Brain microvascular endothelial cell (primary cell): ENCODE measurements around the gene HK1.

Experiments
- DNase-seq: peaks from one replicate; pipeline ENCODE4 v3.0.0-alpha.2; 2020
- H3K27ac ChIP-seq: fragments of 250-450 bp; sonication (Bioruptor Pico); 2 replicates; pipeline ENCODE4 v1.5.1; 2020; ENCODE audit warnings: mild to moderate bottlenecking, moderate library complexity
- H3K27me3 ChIP-seq: fragments of 250-450 bp; sonication (Bioruptor Pico); replicated peaks from 2 replicates; pipeline ENCODE4 v1.5.1; 2020; ENCODE audit warnings: mild to moderate bottlenecking
- H3K36me3 ChIP-seq: fragments of 250-450 bp; sonication (Bioruptor Pico); replicated peaks from 2 replicates; pipeline ENCODE4 v1.5.1; 2020; ENCODE audit warnings: mild to moderate bottlenecking
- H3K4me3 ChIP-seq: 2 replicates; pipeline ENCODE4 v1.5.1; 2011; ENCODE audit warnings: low read depth, mild to moderate bottlenecking, control low read depth, low read length, moderate library complexity
- in situ Hi-C: cut with HindIII; loops from 2 replicates; pipeline ENCODE4 v1.10.0; 2017; ENCODE audit warnings: low sequenced_read_pairs, low pct_ligation_motif_present
- TF ChIP-seq, protein P1 (sequence below): IDR thresholded peaks from 2 replicates; pipeline ENCODE4 v1.5.1; 2011; ENCODE audit warnings: low read depth, mild to moderate bottlenecking, moderate library complexity, low read length, control low read depth, inconsistent platforms; ENCODE audit errors: missing control alignments

HK1 gene

DNA sequence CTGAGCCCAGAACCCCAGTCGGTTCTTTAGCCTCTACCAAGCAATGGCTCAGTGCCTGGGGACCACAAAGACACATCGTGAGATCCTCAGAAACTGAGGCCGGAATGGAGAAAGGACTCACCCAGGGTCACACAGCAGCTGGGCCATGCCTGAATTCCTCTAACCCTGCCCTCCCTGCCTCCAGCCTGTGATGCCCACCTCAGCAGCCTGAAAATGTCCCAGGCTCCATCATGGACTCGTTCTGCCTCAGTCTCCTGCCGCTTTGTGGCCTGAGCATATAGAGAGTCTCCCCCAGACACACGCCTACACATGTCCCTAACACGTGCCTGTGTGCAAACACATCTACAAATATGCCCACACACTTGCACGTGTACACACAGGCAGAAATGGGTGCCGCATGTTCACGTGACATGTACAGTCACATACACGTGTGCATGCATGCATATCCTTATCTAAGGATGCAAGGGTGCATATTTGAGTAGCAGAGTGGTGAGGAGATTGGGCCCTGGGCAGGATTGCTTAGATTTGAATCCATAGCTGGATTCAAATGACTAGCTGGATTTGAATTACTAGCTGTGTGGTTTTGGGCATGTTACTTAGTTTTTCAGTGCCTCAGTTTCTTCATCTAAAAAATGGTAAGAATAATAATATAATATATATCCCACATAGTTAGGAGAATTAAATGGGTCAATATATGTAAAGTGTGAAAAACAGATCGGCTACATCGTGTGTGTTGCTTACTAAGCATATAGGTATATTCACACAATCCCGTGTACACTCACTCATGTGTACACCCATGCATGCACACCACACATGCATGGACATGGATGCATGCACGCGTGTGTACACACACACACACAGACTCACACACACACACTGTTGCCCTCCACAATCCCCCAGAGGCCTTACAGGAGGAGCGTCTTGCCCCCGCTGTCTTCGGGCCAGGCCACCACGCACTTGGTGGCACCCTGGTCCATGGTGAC, 136.0 kb downstream of the HK1 start:
- TF ChIP-seq, protein P1, sequence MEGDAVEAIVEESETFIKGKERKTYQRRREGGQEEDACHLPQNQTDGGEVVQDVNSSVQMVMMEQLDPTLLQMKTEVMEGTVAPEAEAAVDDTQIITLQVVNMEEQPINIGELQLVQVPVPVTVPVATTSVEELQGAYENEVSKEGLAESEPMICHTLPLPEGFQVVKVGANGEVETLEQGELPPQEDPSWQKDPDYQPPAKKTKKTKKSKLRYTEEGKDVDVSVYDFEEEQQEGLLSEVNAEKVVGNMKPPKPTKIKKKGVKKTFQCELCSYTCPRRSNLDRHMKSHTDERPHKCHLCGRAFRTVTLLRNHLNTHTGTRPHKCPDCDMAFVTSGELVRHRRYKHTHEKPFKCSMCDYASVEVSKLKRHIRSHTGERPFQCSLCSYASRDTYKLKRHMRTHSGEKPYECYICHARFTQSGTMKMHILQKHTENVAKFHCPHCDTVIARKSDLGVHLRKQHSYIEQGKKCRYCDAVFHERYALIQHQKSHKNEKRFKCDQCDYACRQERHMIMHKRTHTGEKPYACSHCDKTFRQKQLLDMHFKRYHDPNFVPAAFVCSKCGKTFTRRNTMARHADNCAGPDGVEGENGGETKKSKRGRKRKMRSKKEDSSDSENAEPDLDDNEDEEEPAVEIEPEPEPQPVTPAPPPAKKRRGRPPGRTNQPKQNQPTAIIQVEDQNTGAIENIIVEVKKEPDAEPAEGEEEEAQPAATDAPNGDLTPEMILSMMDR: no peak
- no peaks in the 10 kb centered on the region for H3K36me3 ChIP-seq
- H3K27ac ChIP-seq: no peak overlapping the region
- H3K27me3 ChIP-seq: no peaks in the 10 kb centered on the region
- DNase-seq: no peak
- in situ Hi-C loops: no loop called here
- H3K4me3 ChIP-seq: no peak overlapping the region

DNA sequence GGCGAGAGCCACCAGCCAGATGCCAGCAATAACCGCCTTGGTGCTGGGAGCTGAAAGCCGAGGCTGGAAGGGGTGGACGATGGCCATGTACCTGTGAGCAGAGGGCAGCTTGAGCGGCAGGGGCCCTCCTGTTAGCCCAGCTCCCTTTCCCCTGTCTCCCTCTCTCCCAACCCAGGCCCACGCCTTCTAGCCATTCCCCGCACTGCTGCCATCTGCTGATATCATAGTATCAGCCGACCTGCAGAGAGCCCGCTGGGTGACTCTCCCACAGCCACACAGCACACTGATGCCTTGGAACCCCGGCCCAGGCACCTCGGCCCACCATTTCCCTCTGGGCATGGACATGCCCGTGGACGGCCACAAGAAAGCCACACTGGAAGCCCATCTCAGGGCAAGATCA, 136.8 kb downstream of the HK1 start:
- in situ Hi-C loops: no loop called here
- no peak for DNase-seq
- Histone ChIP-seq H3K36me3 (no peaks in the 10 kb centered on the region), H3K27me3 (no peaks in the 10 kb centered on the region), H3K27ac (no peak overlapping the region), H3K4me3 (no peak overlapping the region)
- TF ChIP-seq, protein P1: no peak

DNA sequence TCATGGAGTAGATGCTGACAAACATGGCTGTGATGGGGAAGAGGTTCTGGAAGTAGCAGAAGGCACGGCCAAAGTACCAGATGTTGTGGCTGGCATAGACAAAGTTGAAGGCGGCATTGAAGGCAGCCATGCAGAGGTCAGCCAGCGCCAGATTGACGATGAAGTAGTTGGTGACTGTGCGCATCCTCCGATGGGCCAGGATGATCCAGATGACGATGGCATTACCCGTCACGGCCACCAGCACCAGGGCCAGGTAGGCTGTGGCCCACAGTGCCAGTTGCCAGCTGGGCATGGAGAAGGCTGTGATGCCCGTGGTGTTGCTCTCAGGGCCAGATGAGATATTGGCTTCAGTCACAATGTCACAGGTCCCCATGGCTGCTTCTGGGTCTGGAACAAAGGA, 137.7 kb downstream of the HK1 start:
- H3K27me3 ChIP-seq: no peaks in the 10 kb centered on the region
- H3K36me3 ChIP-seq: no peaks in the 10 kb centered on the region
- H3K27ac ChIP-seq: no peak overlapping the region
- TF ChIP-seq, protein P1: no peak
- H3K4me3 ChIP-seq: no peak overlapping the region
- in situ Hi-C loops: no loop called here
- DNase-seq: no peak

DNA sequence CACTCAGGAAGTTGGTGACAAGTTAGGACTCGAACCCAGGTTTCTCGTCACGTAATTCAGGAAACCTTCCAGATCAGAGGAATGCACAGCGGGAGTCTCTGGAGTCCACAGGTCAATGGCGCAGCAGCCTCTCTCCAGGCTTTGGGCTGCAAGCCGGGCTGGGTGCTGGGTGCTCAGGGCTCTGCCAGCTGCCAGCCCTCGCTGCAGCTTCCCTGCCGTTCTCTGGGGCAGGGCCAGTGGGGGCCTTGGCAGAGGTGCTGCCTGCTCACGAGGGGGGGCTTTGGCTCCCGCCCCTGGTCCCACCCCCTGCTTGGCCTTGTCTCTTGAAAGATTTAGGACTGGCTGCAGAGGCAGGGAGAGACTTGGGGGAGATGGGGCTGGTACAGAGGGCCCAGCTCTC, 138.4 kb downstream of the HK1 start, which contains the start of gene TACR2:
Gene TACR2 (minus strand): TSS at position 224 of the 400 bp plus-strand sequence. CDS start 595 bp downstream, outside the sequence.
- TF ChIP-seq, protein P1: no peak

DNA sequence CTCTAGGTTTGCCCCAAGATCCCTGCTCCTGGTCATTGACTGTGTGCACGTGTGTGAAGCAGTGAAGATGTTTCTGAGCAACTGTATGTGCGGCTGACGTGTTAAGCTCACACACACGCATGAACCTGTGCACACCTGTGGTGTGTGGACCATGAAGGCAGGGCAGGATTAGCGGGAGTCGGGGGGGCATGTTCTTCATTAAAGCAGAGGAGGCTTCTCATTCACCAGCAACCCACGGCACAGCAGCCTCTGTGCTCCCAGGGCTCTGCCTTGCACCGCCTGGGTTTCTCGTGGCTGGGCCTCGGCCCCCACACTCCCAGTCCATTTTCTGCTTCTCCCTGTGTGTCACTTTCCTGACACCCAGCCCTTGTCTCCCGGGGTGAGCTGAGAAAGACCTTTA, 139.2 kb downstream of the HK1 start:
- no peak overlapping the region for H3K27ac ChIP-seq
- in situ Hi-C loops: no loop called here
- TF ChIP-seq, protein P1: no peak

More for the DNA sequence above, 138.4 kb downstream of the HK1 start, which contains the start of gene TACR2:
- in situ Hi-C loops: no loop called here
- no peak within 1 kb of the TSS for H3K4me3 ChIP-seq
- no peaks in the 10 kb centered on the region for H3K27me3 ChIP-seq
- no peaks in the 10 kb centered on the region for H3K36me3 ChIP-seq
- H3K27ac ChIP-seq: no peak within 1 kb of the TSS
- DNase-seq: no peak

More for the DNA sequence above, 139.2 kb downstream of the HK1 start:
- Histone ChIP-seq H3K36me3 (no peaks in the 10 kb centered on the region), H3K27me3 (no peaks in the 10 kb centered on the region), H3K4me3 (no peak overlapping the region)
- DNase-seq: no peak
